ENCODE data around the gene MCM3AP. TPM values are rescaled to one million over a fixed set of nuclear protein-coding genes. Genes with fewer than 3 reads are reported as not detected.

MCM3AP gene
- total and polyA plus RNA-seq, 9 of the 15 experiments (the other 6 are each of a cell fraction or from before 2014, with no cell fraction given): 6.5 to 179 (median 69.6) TPM

- H2AFZ ChIP-seq (ENCODE audit: low read depth, low read length): no peak overlapping the region
- TF ChIP-seq ZBTB40 (IDR thresholded peaks at IDR 0.05): no peak
- no peak for TF ChIP-seq ZBTB40 (CRISPR knock-in tag; IDR thresholded peaks at IDR 0.05)
- TF ChIP-seq XRCC3 (IDR thresholded peaks at IDR 0.05): no peak
- TF ChIP-seq TFAP4 (CRISPR knock-in tag; IDR thresholded peaks at IDR 0.05; ENCODE audit: borderline replicate concordance): 0 out of 2 replicates have a peak, but pooled peaks have one; percentile 20
- TF ChIP-seq DEAF1 (CRISPR knock-in tag; IDR thresholded peaks at IDR 0.05): no peak
- peak; percentile 6 for TF ChIP-seq POLR2B (IDR thresholded peaks at IDR 0.05; ENCODE audit: low read depth, partially characterized antibody)
- TF ChIP-seq POLR2G (IDR thresholded peaks at IDR 0.05; ENCODE audit: low read depth, low read length): peak; percentile 63
- no peak for TF ChIP-seq EGR1 (conservative IDR thresholded peaks at IDR 0.05)
- peak; percentile 56 for TF ChIP-seq RBFOX2 (IDR thresholded peaks at IDR 0.05; ENCODE audit: low read depth, low read length)
- 0 out of 2 replicates have a peak, but pooled peaks have one; percentile 30 for TF ChIP-seq PRMT5 (CRISPR knock-in tag; IDR thresholded peaks at IDR 0.05)
- H3K27me3 ChIP-seq (ENCODE audit: control insufficient read depth in 2 of 2, insufficient read depth in 2 of 2, low read length in 2 of 2): no peaks in the 10 kb centered on the region
- ATAC-seq (no peak), DNase-seq (ENCODE audit: extremely low read depth in 1 of 4, low spot score in 3 of 4) (no peak), FAIRE-seq (no peak)
- ChIA-PET CTCF (ENCODE audit: low intra/inter-chr PET ratio) (no interaction called here), POLR2A (interaction anchor here (0.6 to 2.7 kb wide), 5 partner anchors 10 to 310 kb away, joined by 3 to 13 read pairs (median 4); no protein-coding TSS in a partner anchor)
- intact Hi-C loops (cut with micrococcal nuclease) (no loop called here), in situ Hi-C loops (cut with MboI) (no loop called here)
- no TSS peak for BruUV-seq (replicated peaks)
- 0 out of 2 replicates have a peak, but pooled peaks cover 11% of the 10 kb centered on the region for H4K20me1 ChIP-seq (replicated peaks; ENCODE audit: control insufficient read depth, insufficient read depth, low read length)
- H3K79me2 ChIP-seq (ENCODE audit: control insufficient read depth, insufficient read depth, low read length): no peaks in the 10 kb centered on the region; the same call in 1 of the 3 replicates
- H3K4me3 ChIP-seq: no peak overlapping the region
- H3K4me2 ChIP-seq (ENCODE audit: insufficient read depth, low read length): no peak overlapping the region
- H3K9me3 ChIP-seq (replicated peaks; ENCODE audit: control insufficient read depth, insufficient read depth, low read depth, low read length): no peaks in the 10 kb centered on the region
- peaks cover 96% of the 10 kb centered on the region for H3K36me3 ChIP-seq (ENCODE audit: control insufficient read depth, insufficient read depth, low read length)
- WGBS (ENCODE audit: insufficient coverage, low coverage, missing lambda C conversion rate): 92% methylated on average over 8 of the region's 8 CpGs
- H3K9me1 ChIP-seq (ENCODE audit: control insufficient read depth, insufficient read depth, low read length): no peaks in the 10 kb centered on the region
- H3K4me1 ChIP-seq (replicated peaks in 1 of 2; ENCODE audit: control insufficient read depth in 2 of 2, insufficient read depth in 2 of 2, low read length in 2 of 2): peaks cover 7 to 9% of the 10 kb centered on the region in 2 experiments; a peak in 4 of 5 replicates
- peak overlapping the region in 1 of 2 experiments; percentile 39; a peak in 1 of 4 replicates for H3K9ac ChIP-seq (ENCODE audit: insufficient read depth in 1 of 2, low read depth in 2 of 2, low read length in 2 of 2)
- H3K27ac ChIP-seq (ENCODE audit: extremely low read depth, low read depth, low read length): no peak overlapping the region
These were observed 40.8 kb downstream of the MCM3AP start for GRCh38 chr21:46244602-46245001.

Measured in K562 (cell line).